ENCODE data around the gene CPXM1.
A peak's percentile ranks its signal among the peaks of the same experiment; 100 is the strongest.

Gene CPXM1

DNA sequence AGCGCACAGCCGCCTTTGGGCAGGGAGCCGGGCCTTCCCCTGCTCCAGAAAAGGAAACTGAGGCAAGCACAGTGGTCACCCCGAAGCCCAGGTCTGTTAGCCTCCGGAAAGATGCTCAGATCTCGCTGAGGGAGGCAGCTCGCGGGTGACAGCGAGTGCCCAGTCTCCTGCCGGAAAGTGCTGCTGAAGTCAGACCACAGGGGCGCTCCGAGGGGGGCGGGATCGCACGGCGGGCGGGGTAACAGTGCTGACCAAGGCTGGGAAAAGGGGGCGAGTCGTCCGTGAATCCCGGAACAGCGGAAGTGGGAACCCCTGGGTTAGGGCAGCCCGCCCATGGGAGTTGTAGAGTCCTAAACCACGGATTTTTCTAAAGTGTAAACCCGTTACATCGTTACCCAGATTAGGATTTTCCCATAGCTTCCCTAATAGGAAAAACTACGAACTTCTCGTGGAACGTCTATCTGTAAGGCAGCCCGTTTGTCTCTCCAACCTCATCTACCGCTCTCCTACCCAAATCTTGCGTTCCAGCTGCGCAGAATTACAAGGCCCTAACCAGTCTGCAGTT, 40.6 kb upstream of the CPXM1 start:
- no peaks in the 10 kb centered on the region for H3K27me3 ChIP-seq (ENCODE audit: insufficient read depth, poor library complexity, severe bottlenecking)
- TF ChIP-seq, protein P1, sequence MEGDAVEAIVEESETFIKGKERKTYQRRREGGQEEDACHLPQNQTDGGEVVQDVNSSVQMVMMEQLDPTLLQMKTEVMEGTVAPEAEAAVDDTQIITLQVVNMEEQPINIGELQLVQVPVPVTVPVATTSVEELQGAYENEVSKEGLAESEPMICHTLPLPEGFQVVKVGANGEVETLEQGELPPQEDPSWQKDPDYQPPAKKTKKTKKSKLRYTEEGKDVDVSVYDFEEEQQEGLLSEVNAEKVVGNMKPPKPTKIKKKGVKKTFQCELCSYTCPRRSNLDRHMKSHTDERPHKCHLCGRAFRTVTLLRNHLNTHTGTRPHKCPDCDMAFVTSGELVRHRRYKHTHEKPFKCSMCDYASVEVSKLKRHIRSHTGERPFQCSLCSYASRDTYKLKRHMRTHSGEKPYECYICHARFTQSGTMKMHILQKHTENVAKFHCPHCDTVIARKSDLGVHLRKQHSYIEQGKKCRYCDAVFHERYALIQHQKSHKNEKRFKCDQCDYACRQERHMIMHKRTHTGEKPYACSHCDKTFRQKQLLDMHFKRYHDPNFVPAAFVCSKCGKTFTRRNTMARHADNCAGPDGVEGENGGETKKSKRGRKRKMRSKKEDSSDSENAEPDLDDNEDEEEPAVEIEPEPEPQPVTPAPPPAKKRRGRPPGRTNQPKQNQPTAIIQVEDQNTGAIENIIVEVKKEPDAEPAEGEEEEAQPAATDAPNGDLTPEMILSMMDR (IDR thresholded peaks at IDR 0.05; ENCODE audit: poor library complexity, severe bottlenecking) = no peak
- no peak for DNase-seq (ENCODE audit: low spot score)
- peak overlapping the region; percentile 38 for H3K27ac ChIP-seq (ENCODE audit: poor library complexity, severe bottlenecking)
- ATAC-seq (ENCODE audit: low read depth) = peak; percentile 46
- no peaks in the 10 kb centered on the region for H3K9me3 ChIP-seq (ENCODE audit: severe bottlenecking)
- peaks cover 10% of the 10 kb centered on the region for H3K36me3 ChIP-seq (ENCODE audit: low read depth)
- peak overlapping the region; percentile 70 for H3K4me3 ChIP-seq (ENCODE audit: severe bottlenecking)
- peaks cover 4% of the 10 kb centered on the region for H3K4me1 ChIP-seq (ENCODE audit: insufficient read depth, poor library complexity, severe bottlenecking)

GRCh38 chr20:2840138-2840966, 39.9 kb upstream of the CPXM1 start, which contains the start of the genes PCED1A and VPS16:
PCED1A (minus strand) TSS chr20:2840655; CDS start chr20:2839912, 743 bp downstream.
VPS16 (plus strand) TSS chr20:2840745; CDS start chr20:2840775, 30 bp downstream.
- Histone ChIP-seq H3K27me3 (ENCODE audit: insufficient read depth, poor library complexity, severe bottlenecking) (no peaks in the 10 kb centered on the region), H3K4me3 (ENCODE audit: severe bottlenecking) (peak within 1 kb of the TSS; percentile 70), H3K36me3 (ENCODE audit: low read depth) (peaks cover 10% of the 10 kb centered on the region), H3K4me1 (ENCODE audit: insufficient read depth, poor library complexity, severe bottlenecking) (peaks cover 4% of the 10 kb centered on the region), H3K9me3 (ENCODE audit: severe bottlenecking) (no peaks in the 10 kb centered on the region), H3K27ac (ENCODE audit: poor library complexity, severe bottlenecking) (peak within 1 kb of the TSS; percentile 38)
- DNase-seq (ENCODE audit: low spot score) = no peak
- TF ChIP-seq, protein P1 (IDR thresholded peaks at IDR 0.05; ENCODE audit: poor library complexity, severe bottlenecking) = no peak
- ATAC-seq (ENCODE audit: low read depth) = peak; percentile 99

GRCh38 chr20:2839732-2840137, 39.3 kb upstream of the CPXM1 start:
- TF ChIP-seq, protein P1 (IDR thresholded peaks at IDR 0.05; ENCODE audit: poor library complexity, severe bottlenecking) = no peak
- no peak for ATAC-seq (ENCODE audit: low read depth)
- H3K4me3 ChIP-seq (ENCODE audit: severe bottlenecking) = peak overlapping the region; percentile 70
- H3K4me1 ChIP-seq (ENCODE audit: insufficient read depth, poor library complexity, severe bottlenecking) = peaks cover 4% of the 10 kb centered on the region
- H3K27me3 ChIP-seq (ENCODE audit: insufficient read depth, poor library complexity, severe bottlenecking) = no peaks in the 10 kb centered on the region
- DNase-seq (ENCODE audit: low spot score) = no peak
- peaks cover 10% of the 10 kb centered on the region for H3K36me3 ChIP-seq (ENCODE audit: low read depth)
- no peaks in the 10 kb centered on the region for H3K9me3 ChIP-seq (ENCODE audit: severe bottlenecking)
- peak overlapping the region; percentile 38 for H3K27ac ChIP-seq (ENCODE audit: poor library complexity, severe bottlenecking)

GRCh38 chr20:2838847-2839671, 38.6 kb upstream of the CPXM1 start:
- H3K27ac ChIP-seq (ENCODE audit: poor library complexity, severe bottlenecking) = no peak overlapping the region
- no peaks in the 10 kb centered on the region for H3K27me3 ChIP-seq (ENCODE audit: insufficient read depth, poor library complexity, severe bottlenecking)
- DNase-seq (ENCODE audit: low spot score) = no peak
- peaks cover 4% of the 10 kb centered on the region for H3K4me1 ChIP-seq (ENCODE audit: insufficient read depth, poor library complexity, severe bottlenecking)
- ATAC-seq (ENCODE audit: low read depth) = no peak
- H3K36me3 ChIP-seq (ENCODE audit: low read depth) = peaks cover 10% of the 10 kb centered on the region
- no peak overlapping the region for H3K4me3 ChIP-seq (ENCODE audit: severe bottlenecking)
- TF ChIP-seq, protein P1 (IDR thresholded peaks at IDR 0.05; ENCODE audit: poor library complexity, severe bottlenecking) = no peak
- H3K9me3 ChIP-seq (ENCODE audit: severe bottlenecking) = no peaks in the 10 kb centered on the region

Measured in RWPE2 (cell line).